ENCODE data around the gene RNF152.

The RNF152 gene

GRCh38 chr18:61929881-61930640 lies 37.3 kb upstream of the RNF152 start:
- no peak for TF ChIP-seq CTCF (IDR thresholded peaks at IDR 0.05; ENCODE audit: low read depth, low read length, missing control alignments)
- in situ Hi-C loops (cut with HindIII; ENCODE audit: low pct_ligation_motif_present, low sequenced_read_pairs) = no loop called here
- Histone ChIP-seq H3K27ac (no peak overlapping the region), H3K36me3 (replicated peaks) (no peaks in the 10 kb centered on the region), H3K4me3 (ENCODE audit: low read depth, low read length) (no peak overlapping the region), H3K27me3 (replicated peaks) (no peaks in the 10 kb centered on the region)
- DNase-seq = no peak

GRCh38 chr18:61926532-61926931 lies 33.7 kb upstream of the RNF152 start:
- DNase-seq = no peak
- no peaks in the 10 kb centered on the region for H3K27me3 ChIP-seq (replicated peaks)
- in situ Hi-C loops (cut with HindIII; ENCODE audit: low pct_ligation_motif_present, low sequenced_read_pairs) = no loop called here

GRCh38 chr18:61924550-61924949 lies 31.7 kb upstream of the RNF152 start:
- no peak overlapping the region for H3K4me3 ChIP-seq (ENCODE audit: low read depth, low read length)
- TF ChIP-seq CTCF (IDR thresholded peaks at IDR 0.05; ENCODE audit: low read depth, low read length, missing control alignments) = no peak
- H3K27me3 ChIP-seq (replicated peaks) = no peaks in the 10 kb centered on the region
- no peak overlapping the region for H3K27ac ChIP-seq
- no peak for DNase-seq
- in situ Hi-C loops (cut with HindIII; ENCODE audit: low pct_ligation_motif_present, low sequenced_read_pairs) = no loop called here
- H3K36me3 ChIP-seq (replicated peaks) = no peaks in the 10 kb centered on the region

More at GRCh38 chr18:61926532-61926931, 33.7 kb upstream of the RNF152 start:
- no peak overlapping the region for H3K4me3 ChIP-seq (ENCODE audit: low read depth, low read length)
- H3K27ac ChIP-seq = no peak overlapping the region
- TF ChIP-seq CTCF (IDR thresholded peaks at IDR 0.05; ENCODE audit: low read depth, low read length, missing control alignments) = no peak
- H3K36me3 ChIP-seq (replicated peaks) = no peaks in the 10 kb centered on the region

GRCh38 chr18:61922435-61922834 lies 29.6 kb upstream of the RNF152 start:
- no peak overlapping the region for H3K27ac ChIP-seq
- no peaks in the 10 kb centered on the region for H3K36me3 ChIP-seq (replicated peaks)
- DNase-seq = no peak
- in situ Hi-C loops (cut with HindIII; ENCODE audit: low pct_ligation_motif_present, low sequenced_read_pairs) = no loop called here
- H3K27me3 ChIP-seq (replicated peaks) = no peaks in the 10 kb centered on the region
- TF ChIP-seq CTCF (IDR thresholded peaks at IDR 0.05; ENCODE audit: low read depth, low read length, missing control alignments) = no peak
- no peak overlapping the region for H3K4me3 ChIP-seq (ENCODE audit: low read depth, low read length)

GRCh38 chr18:61921621-61922235 lies 28.9 kb upstream of the RNF152 start:
- DNase-seq = peak; percentile 12
- H3K4me3 ChIP-seq (ENCODE audit: low read depth, low read length) = no peak overlapping the region
- H3K27me3 ChIP-seq (replicated peaks) = no peaks in the 10 kb centered on the region
- TF ChIP-seq CTCF (IDR thresholded peaks at IDR 0.05; ENCODE audit: low read depth, low read length, missing control alignments) = no peak
- in situ Hi-C loops (cut with HindIII; ENCODE audit: low pct_ligation_motif_present, low sequenced_read_pairs) = no loop called here
- H3K36me3 ChIP-seq (replicated peaks) = no peaks in the 10 kb centered on the region
- H3K27ac ChIP-seq = no peak overlapping the region
